GM15510 (cell line): ENCODE results near the gene LGALS3BP.

Source experiments
- POLR2A ChIP-seq: IDR thresholded peaks from 3 replicates; pipeline ENCODE4 v1.6.1; 2011; ENCODE audit warnings: borderline replicate concordance; ENCODE audit not compliant: insufficient read length; ENCODE audit errors: extremely low read depth

LGALS3BP gene

DNA sequence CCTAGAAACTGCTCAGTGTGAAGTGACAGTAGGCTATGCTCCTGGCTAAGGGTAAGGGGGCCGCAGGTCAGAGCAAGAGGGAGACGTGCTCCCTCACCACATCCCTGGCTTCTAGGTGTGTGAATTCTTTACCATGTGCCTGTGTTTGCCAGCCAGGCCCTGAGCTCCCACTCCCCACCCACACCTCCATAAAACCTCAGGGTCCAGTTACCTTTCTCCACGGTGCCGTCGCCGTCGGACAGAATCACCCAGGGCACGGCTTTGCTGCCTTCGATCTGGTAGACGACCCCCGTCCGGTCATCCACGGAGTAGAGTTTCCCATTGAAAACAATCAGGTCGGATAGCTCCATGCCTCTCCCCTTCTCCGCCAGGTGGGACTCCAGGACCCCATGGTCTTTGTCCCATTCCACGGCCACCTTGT lies 17.1 kb upstream of the LGALS3BP start:
- TF ChIP-seq POLR2A = no peak

DNA sequence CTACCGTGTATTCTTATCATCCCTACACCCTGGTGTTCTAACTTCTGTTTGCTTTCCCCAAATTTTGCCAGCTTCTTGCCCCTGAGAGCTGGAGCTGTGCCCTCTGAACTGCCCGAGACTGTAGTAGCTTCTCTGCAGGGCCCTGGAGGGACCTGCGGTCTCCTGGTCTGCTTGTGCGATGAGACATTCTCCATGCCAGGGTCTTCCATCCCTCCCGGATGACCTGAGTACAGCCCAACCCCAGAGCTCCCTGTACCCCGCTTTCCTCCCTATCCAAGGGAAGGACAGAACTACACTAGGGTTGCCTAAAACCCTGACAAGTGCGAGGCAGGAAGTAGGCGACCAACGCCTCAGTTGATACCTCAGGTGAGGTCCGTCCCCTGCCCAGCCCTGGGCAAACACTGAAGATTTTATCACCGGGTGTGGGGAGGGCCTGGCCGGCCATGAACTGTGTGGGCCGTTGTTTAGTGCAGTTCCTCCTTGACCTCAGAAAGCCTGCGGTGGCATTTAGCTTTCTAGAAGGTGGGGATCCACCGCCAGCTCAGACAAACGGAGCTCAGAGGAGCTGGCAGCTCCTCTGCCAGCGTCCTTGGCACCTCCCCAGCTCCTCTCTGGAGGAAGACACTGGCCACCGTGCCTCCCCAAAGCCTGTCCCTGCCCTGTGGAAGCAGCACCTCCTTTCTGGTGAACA lies 16.2 kb upstream of the LGALS3BP start:
- TF ChIP-seq POLR2A = no peak

DNA sequence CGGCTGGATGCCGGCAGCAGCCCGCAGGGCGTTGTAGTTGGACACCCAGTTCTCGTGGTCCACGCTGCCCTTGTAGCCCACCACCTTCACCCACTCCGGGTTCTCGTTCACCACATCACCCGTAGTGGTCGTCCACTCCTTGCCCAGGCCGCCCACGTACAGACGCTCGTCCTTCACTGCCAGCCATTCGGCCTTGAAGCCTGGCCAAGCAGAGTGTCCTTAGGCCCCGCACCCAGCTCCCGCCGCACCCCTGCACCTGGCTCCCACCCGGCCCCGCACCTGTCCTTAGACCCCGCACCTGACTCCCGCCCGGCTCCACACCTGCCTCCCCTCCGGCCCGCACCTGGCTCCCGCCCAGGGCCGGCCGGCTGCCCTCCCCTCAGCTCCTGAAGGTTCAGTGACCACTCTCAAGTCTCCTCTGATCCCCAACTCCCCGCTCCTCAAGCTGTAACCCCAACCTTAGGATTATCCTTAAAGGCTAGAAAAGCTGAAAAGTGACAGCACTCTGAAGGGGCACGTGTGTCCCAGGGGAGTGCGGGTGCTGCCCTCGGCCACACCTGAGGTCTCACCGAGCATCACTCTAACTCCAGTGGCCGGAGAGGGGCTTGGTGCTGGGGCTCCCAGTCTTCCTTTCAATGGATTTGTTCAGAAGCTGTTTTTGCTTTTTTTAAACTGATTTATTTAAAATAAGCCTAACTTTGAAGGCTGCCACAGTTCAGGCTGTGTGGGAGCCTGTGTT lies 15.5 kb upstream of the LGALS3BP start:
- TF ChIP-seq POLR2A = no peak

DNA sequence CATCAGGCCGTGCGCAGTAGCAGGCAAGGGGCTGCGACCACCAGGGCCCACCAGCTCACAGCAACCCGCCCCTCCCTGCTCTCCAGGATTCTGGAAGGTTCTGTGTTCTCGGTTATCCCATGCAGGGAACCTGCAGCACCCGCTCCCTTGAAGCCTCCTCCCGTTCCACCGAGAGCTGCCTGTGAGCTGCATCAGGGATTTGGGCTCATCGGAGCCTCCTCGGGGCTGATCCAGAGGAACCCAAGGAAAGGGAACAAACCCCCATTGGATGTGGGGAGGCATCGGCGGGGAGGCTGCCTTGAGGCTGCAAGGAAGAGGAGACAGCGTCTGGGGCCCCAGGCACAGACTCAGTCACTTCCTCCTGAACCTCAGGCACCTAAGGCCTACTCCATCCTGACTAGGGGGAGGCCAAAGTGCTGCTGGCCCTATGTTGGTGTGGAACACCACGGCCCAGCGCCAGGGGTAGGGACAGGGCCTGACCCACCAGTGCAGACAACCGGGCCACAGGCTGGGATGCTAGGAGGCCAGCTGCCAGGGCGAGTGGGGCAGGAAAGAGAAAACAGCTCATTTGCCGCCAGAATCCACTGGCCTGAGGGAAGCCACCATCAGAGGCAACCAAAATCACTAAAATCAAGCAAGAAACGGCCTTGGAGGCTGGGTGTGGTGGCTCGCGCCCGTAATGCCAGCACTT lies 14.4 kb upstream of the LGALS3BP start:
- no peak for TF ChIP-seq POLR2A

DNA sequence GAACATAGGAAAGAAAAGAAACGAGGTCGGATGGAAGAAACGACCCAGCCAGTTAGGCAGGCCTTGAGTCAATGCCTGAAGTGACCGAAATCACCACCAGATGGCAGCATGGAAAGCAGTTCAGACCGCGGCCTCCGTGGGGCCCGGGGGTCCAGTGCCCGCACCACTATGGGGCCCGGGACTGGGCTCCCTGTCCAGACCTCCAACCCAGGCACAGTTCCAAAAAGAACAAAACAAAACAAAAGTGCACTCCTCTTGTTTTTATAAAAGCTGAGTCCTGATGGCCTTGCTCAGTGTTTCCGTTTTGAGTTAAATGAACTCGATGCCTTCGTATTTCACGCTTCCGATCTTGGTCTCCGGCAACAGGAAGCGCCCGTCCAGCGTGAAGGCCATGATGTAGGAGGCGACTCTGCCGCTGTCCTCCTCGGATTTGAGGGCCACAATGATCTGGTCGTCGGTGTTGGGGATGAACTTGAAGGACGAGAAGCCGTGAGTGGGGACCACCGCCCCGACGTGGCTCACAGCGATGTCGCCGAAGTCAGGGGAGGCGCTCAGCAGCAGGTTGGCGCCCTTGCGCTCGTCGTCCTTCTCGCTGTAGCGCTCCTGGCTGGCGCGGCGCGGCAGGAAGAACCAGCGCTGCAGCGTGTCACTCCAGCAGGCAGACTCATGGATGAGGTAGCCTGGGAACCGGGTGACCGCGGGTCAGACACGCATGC lies 13.7 kb upstream of the LGALS3BP start:
- TF ChIP-seq POLR2A = no peak

DNA sequence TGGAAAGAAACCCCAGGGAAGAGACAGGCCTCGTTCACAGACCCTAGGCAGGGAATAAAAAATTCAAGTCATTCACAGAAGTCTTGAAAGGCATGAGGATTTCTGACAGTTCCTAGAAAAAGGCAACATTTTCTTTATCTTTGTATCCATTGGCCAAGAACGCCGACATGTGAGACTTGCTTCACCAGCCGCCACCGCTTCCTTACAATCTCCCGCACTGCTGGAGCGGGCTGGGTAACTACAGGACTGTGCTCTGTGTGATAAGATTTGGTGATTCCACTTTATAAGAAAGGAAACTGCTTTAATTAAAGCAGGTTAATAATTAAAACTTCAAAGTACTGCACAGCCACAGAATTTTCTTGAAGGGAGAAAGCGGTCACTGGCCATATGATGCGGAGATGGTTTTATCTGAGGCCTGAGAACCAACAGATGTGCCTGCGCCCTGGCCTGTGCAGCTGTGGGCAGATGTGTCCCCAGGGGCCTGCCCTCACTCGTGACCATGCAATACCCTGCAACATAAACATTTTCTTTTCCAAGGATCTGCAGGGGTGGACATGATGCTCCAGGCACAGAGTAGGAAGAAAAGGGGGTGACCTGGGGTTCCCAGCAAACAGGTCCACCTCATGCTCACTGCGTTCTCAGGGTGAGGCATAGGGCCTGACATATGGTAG lies 13.0 kb upstream of the LGALS3BP start:
- no peak for TF ChIP-seq POLR2A

DNA sequence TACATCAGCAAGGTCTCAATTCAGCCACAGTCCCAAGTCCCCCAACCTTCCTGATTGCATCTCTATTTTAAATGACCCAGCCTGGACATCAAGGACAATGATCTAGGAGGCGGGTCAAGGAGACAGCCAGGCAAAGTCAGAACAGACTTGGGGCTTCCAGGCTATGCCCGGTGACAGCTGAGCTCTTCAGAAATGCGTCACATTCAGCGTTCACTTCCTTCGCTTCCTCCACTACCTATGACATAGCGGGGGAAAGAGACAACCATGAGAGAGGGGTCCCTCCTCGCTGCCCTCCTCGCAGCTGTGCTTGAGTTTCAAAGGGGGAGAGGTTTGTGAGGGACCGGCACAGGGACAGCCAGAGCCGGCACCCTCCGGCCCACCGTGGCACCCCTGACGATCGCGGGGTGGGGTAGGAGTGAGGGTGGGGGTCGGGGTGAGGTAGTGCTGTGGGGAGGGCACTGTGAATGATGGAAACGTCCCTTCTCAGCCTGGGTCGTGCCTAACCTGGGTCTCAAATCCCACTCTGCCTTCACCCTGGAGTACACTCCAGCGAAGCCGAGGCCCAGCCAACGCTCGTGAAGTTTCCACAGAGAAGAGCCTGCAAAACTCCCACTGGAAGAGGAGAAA lies 12.3 kb upstream of the LGALS3BP start:
- TF ChIP-seq POLR2A = no peak

DNA sequence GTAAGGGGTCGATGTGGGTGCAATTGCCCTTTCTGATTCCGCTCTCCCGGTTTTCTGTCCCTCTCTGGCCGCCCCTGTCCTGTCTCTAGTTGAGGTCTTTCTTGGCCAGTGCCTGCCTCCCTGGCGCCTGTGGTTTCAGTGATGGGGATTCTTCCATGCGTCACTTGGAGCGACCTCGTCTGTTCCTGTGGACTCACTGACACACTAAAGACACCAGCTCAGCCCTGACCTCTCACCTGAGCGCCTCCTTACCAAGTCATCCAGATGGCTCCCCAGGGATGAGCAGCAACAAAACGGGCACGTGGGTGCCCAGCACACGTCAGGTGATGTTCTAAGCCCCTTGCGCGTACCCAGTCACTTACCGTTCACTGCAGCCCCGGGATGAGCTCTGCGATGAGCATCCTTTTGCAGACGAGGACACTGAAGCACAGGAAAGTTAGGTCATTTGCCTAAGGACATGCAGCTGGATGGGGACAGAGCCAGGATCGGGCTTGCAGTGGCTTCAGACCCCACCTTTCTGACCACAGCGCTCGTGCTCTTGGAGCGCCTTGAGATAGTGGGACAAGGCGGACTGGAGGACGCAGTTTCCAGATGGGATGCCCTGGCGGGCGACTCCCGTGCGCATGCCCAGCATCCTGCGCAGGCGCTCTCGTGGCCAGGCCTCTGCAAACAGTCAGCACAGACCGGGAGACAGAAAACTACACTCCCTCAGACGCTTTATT lies 11.5 kb upstream of the LGALS3BP start:
- TF ChIP-seq POLR2A = no peak

DNA sequence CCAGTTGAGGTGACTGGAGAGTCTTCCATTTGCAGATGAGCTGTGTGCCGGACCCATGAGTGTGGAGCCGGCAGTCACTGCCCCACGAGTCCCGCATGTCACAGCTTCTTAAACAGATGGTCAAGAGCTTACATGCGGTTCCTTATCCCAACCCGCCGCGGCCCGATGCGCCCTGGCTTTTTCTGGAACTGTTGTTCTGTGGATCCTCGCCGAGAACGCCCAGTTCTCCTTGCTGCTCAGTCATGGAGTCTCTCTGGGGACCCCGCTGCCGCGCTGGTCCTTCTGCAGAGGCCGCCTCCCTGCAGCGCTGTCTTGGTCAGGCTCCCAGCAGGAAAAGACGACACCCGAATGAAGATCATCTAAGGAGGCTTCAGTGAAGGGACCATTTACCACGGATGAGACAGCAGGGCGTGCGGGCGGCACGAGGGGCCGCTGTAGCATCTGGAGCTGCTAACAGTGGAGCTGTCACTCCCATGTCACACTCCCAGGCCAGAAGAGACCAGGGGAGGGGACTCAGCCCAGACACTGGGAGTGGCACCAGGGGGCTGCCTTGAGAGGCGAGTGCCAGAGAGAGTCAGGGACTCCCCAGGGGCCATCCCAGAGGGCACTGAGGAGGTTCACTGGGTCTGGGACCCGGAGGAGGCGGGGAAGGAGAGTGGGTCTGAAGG lies 10.8 kb upstream of the LGALS3BP start:
- TF ChIP-seq POLR2A = no peak

DNA sequence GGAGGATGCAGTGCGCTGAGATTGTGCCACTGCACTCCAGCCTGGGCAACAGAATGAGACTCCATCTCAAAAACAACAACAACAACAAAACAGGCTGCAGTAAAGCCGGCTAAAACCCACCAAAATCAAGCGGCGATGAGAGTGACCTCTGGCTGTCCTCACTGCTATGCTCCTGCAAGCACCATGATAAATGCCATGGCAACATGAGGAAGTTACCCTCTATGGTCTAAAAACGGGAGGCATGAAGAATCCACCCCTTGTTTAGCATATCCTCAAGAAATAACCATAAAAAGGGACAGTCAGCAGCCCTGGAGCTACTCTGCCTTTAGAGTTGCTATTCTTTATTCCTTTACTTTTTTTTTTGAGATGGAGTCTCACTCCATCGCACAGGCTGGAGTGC lies 8.4 kb upstream of the LGALS3BP start:
- TF ChIP-seq POLR2A = no peak

DNA sequence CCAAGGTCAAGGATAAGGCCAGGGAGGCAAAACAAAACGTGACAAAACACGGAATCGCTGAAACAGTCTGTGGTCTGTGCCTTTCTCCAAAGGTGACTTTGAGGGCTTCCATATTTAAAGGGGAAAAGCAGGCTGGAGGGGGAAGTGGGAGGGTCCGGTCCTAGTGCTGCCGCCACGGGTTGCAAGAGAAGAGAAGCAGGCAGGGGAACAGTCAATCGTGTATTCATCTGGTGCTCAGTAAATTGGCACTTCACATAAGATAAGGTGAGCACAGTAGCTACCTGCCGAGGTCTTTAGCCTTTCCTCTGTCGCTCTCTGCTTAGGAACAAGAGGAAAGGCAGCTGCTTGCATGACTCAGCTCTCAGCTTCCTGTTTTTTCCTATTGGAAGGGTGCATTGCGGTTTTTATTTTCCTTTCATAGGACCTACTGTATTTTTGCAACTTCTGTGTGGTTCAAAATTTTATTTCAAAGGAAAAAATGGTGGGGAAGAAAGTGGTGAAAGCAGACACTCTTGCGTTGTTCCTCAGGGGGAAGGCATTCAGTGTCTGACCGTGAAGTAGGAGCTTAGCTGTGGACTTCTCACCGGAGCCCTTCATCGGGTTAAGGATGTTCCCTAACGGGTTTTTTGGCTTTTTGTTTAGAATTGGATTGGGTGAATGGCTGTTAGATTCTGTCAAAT lies 7.1 kb upstream of the LGALS3BP start:
- TF ChIP-seq POLR2A = no peak

DNA sequence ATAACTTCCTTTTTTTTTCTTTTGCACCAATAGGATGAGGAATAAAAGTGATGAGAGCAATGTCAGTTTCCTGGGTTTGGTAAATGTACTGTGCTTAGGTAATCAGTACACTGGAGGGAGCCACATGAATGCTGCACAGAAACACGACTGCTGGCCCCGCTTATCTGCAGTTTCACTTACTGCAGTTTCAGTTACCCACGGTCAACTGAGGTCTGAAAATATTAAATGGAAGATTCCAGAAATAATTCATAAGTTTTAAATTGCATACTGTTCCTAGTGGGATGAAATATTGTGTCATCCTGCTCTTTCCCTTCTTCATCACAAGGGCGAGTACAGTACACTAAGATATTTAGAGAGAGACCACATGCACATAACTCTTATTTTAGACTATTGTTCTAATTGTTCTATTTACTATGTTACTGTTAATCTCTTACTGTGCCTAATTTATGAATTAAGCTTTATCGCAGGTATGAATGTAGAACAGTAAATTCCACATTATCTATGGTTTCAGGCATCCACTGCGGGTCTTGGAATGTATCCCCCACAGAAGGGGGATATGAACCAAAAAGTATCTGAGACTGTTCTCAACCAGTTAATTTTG lies 6.4 kb upstream of the LGALS3BP start:
- TF ChIP-seq POLR2A = no peak

DNA sequence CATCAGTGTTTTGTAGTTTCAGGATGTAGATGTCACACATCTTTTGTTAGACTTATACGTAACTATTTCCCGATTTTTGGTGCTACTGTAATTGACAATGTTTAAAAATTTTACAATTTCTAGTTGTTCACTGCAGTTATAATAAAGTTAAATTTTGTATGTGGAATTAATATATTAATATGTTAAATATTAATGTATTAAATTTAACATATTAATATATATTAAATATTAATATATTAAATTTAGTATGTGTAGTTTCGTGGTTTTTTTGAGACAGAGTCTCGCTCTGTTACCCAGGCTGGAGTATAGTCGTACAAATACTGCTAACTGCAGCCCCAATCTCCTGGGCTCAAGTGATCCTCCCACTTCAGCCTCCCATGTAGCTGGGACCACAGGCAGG lies 5.7 kb upstream of the LGALS3BP start:
- no peak for TF ChIP-seq POLR2A
